PFSK-1 (cell line): ENCODE results near the gene SPATA33.

Experiments used
- POLR2AphosphoS5 ChIP-seq: IDR thresholded peaks from 2 replicates; pipeline ENCODE4 v1.6.1; 2012; ENCODE audit warnings: low read depth, mild to moderate bottlenecking, control low read depth, low read length, moderate library complexity
- SIN3A ChIP-seq: IDR thresholded peaks from 2 replicates; pipeline ENCODE4 v1.6.1; 2012; ENCODE audit warnings: mild to moderate bottlenecking, low read length, moderate library complexity, borderline replicate concordance; ENCODE audit not compliant: insufficient read depth
- TAF1 ChIP-seq: IDR thresholded peaks from 2 replicates; pipeline ENCODE4 v1.6.1; 2012; ENCODE audit warnings: low read length, control low read depth, borderline replicate concordance; ENCODE audit not compliant: insufficient read depth
- TF ChIP-seq, protein P1 (sequence below), 2 experiments: IDR thresholded peaks; 2 replicates each; pipeline versions ENCODE4 v1.6.1 to v1.8.0; 2011 to 2012; ENCODE audit warnings: low read depth in 2 of 2, low read length in 2 of 2, control low read depth in 1 of 2, inconsistent platforms in 1 of 2, mild to moderate bottlenecking in 1 of 2, moderate library complexity in 1 of 2; ENCODE audit not compliant: insufficient read depth in 1 of 2

DNA sequence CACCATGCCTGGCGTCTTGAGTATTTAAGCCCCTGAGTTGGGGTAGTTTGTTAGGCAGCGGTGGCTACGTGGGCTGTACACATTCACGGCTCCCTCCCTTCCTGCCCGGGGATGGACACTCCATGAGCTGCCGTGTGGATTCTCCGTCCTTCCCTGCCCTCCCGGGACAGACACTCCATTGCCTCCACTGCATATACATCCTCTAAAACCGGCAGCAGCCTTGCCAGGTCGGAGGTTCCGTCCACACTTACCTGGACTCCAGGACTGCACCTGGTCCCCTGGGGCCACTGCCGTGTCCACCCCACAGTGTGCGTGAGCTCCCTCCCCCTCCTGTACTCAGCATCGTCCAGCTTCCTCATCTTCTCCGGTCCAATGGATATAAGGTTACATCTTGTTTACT, 47.4 kb downstream of the SPATA33 start:
- TF ChIP-seq TAF1 (no peak), POLR2AphosphoS5 (no peak), SIN3A (no peak)
- TF ChIP-seq, protein P1, sequence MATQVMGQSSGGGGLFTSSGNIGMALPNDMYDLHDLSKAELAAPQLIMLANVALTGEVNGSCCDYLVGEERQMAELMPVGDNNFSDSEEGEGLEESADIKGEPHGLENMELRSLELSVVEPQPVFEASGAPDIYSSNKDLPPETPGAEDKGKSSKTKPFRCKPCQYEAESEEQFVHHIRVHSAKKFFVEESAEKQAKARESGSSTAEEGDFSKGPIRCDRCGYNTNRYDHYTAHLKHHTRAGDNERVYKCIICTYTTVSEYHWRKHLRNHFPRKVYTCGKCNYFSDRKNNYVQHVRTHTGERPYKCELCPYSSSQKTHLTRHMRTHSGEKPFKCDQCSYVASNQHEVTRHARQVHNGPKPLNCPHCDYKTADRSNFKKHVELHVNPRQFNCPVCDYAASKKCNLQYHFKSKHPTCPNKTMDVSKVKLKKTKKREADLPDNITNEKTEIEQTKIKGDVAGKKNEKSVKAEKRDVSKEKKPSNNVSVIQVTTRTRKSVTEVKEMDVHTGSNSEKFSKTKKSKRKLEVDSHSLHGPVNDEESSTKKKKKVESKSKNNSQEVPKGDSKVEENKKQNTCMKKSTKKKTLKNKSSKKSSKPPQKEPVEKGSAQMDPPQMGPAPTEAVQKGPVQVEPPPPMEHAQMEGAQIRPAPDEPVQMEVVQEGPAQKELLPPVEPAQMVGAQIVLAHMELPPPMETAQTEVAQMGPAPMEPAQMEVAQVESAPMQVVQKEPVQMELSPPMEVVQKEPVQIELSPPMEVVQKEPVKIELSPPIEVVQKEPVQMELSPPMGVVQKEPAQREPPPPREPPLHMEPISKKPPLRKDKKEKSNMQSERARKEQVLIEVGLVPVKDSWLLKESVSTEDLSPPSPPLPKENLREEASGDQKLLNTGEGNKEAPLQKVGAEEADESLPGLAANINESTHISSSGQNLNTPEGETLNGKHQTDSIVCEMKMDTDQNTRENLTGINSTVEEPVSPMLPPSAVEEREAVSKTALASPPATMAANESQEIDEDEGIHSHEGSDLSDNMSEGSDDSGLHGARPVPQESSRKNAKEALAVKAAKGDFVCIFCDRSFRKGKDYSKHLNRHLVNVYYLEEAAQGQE (IDR thresholded peaks at IDR 0.05; ENCODE audit: insufficient read depth in 1 of 2, low read depth in 2 of 2, low read length in 2 of 2): no peak
